DMS114 treated with DMSO at 0.1 percent for 48 hours (cell line): Measurements from ENCODE around the gene MKLN1.

Source experiments
- DNase-seq: peaks from one replicate; lab custom pipeline; 2025; ENCODE audit not compliant: unreplicated experiment; lab: John Stamatoyannopoulos, UW

MKLN1 gene

GRCh38 chr7:131346885-131347592 lies 19.4 kb downstream of the MKLN1 start:
- no peak for DNase-seq

DNA sequence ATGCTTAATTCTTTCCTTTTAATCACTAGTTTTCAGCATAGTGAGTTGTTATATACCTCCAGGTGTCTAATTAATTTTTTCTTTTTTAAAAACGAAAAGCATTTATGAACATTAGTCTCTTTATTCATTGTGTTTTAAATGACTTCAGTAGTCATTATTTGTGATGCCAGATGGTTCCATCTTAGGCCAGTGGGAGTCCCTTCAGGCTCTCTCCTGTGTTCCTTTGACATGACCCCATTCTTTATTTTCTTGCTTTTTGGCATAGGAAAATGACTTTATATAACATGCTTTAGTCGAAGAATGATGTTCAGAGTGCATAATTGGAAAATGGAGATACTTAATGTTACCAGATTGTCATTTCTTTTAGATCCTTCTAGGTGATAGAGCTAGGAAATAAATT lies 24.4 kb downstream of the MKLN1 start:
- no peak for DNase-seq

GRCh38 chr7:131354390-131354789 lies 26.7 kb downstream of the MKLN1 start:
- DNase-seq, result no peak

GRCh38 chr7:131355917-131356777 lies 28.5 kb downstream of the MKLN1 start:
- no peak for DNase-seq

- DNase-seq, result no peak
These were observed 29.7 kb downstream of the MKLN1 start for GRCh38 chr7:131357282-131357880.

GRCh38 chr7:131358636-131359035 lies 31.0 kb downstream of the MKLN1 start:
- no peak for DNase-seq

- no peak for DNase-seq
These were observed 31.6 kb downstream of the MKLN1 start for GRCh38 chr7:131359136-131359776.

- no peak for DNase-seq
These were observed 36.0 kb downstream of the MKLN1 start for GRCh38 chr7:131363719-131364118.

GRCh38 chr7:131364767-131365344 lies 37.2 kb downstream of the MKLN1 start:
- DNase-seq, result no peak

DNA sequence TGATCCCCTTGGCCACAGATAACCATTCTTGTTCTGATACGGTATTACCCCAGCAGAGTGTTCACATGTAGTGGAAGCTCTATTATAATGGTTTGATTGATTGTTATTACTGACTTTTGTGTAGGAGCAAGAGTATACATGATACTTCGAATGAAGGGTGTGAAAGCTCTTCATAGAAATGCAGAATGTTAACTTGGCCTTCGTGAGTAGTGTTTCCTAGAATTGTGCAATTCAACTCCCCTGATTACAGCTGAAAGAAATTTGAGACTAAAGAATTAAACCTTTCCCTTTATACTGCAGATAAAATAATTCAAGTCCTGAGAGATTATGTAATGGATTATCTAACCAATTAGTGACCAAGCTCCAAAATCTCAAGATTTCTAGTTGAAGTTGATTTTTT lies 38.2 kb downstream of the MKLN1 start:
- DNase-seq, result no peak

DNA sequence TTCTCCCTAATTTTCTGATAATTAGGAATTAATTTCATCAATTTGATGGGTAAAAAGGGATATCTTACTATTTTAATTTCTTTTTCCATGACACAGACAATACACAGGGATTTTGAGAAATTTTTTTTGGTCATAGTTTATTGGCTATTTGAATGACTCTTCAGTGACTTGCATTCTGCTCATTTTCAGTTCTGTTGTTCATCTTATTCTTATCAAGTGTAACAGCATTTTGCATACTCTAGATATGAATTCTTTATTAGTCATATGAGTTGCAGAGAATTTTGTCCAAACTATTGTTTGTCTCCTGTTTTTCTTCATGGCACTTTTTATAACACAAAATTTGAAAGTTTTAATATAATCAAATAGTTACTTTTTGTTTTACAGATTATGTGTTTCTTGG lies 41.7 kb downstream of the MKLN1 start:
- no peak for DNase-seq

DNA sequence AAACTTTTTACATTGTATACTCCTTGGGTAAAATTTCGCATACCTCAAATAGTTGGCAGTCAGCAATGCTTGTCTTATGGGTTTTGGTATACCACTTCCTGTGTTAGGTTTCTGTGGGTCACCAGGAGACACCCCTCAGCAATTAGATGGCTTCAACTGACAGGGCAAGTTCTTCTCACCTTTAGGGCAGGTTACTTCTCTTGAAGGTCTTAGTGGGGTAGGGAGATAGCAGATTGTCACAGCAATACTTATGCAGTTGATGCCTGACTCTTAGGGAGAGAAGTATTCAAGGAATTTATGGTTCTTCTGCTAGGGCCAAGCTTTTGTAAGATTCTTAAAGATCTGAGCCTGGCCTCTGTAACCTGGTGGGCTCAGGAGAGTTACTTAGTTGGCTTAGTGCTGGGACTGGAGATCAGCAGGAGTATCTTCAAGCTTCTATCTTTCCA lies 42.9 kb downstream of the MKLN1 start:
- no peak for DNase-seq

GRCh38 chr7:131371411-131371810 lies 43.7 kb downstream of the MKLN1 start:
- DNase-seq, result no peak

GRCh38 chr7:131372554-131372953 lies 44.9 kb downstream of the MKLN1 start:
- no peak for DNase-seq

DNA sequence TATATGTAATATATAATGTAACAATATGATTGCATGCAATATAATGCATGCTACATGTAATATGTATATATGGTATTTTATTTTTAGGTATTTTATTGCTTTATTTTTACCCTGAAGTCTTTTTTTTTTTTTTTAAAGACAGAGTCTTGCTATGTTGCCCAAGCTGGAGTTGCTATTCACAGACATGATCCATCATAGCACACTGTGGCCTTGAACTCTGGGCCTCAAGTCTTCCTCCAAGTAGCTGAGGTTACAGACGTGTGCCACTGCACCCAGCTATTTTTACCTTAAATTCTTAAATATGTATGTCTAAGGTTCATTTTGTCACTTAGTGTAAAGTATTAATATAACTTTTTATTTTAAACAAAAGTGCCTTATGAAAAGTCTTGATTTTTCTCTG lies 47.1 kb downstream of the MKLN1 start:
- no peak for DNase-seq

DNA sequence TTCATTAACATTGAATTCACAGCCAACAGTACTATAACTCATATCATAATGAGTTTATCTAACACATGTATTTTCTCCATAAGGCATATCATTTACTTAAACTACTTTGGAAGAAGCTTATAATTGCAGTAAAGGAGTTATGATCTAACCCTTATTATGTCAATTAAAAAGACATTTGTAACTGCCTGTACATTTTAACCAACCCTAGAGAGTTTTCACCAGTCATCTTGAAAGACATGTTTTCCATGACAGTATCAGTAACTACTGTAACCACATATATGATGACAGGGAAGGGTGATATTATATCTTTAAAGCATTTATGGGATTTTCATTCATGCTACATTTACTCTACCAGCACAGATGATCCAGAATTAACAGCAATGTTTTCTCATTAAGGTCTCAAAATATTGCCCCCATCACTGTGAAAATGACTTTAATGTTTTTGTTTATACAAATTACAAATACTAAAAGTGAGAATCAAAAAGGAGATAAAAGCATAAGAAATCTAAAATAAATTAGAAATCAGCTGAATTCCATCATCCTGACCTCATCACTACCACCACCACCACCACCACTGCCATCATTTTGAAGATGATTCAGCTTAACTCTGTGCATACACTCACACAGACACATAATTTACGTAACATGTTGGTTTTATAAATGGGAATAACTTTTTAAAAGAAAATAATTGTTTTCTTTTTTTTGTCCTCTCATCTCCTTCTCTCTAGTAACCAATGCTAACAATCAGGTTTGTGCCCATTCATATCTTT lies 53.6 kb downstream of the MKLN1 start:
- no peak for DNase-seq

DNA sequence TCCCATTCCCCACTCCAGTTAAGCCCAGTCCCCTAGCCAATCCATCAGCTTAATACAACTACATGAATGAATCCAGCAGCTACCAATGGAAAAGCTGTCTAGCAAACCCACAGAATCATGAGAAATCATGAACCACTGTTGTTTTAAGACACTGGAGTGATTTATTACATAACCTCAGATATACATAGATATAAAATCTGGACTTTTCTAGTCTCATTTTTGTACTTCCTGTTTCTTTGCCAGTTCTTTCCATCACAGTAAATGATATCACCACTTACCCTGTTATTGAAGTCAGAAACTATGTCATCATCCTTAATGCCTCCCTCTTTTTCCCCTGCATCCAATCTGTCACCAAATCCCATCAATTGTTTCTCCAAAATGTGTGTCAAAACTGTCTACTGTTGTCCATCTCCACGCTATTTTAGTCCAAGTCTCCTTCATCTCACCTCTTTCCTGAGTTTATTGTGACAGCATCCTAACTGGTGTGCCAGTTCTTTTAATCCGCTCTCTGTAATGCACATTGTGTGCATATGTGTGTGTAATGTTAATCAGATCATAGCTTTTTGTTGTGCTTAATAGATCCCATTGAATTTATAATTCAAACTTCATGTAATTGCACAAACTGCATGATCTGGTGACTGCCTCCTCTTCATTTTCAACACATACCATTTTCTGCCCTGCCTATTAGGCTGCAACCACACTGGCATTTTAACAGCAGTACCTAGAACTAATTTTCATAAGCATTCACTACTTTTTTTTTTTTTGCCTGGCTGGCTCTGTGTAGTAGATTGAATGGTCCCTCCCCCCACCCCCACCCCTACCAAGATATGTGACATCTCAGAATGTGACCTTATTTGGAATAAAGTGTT lies 56.0 kb downstream of the MKLN1 start:
- DNase-seq, result no peak

DNA sequence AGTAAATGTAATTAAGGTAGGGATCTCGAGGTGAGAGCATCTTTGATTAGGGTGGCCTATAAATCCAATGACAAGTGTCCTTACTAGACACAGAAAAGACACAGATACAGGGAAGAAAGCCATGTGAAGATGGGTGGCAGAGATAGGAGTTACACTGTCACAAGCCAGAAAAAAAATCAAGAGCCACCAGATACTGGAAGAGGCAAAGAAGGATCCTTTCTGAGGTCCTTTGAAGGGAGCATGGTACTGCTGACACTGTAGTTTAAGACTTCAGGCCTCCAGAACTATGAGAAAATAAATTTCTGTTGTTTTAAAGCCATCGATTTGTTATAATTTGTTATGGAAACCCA lies 56.6 kb downstream of the MKLN1 start:
- DNase-seq, result no peak

DNA sequence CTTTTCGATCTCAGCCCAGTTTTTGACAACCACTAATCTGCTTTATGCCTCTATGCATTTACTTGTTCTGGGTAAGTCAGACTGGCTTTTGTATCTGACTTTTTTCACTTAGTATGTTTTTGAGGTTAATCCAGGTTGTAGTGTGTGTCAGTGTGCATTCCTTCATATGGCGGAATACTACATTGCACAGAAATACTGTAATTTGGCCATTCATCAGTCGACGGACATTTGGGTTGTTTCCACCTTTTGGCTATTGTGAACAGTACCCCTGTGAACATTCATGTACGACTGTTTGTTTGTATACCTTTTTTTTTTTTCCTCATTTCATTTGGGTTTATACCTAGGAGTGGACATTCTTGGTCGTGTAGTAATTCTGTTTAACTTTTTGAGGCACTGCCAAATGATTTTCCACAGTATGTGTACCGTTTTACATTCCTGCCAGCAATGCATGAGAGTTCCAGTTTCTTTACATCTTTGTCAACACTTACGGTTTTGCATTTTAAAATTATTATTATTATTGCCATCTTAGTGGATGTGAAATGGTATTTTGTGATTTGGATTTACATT lies 57.4 kb downstream of the MKLN1 start:
- DNase-seq, result no peak
